GM19035 (cell line): Measurements from ENCODE around the gene ARHGEF40.

Experiments used
- ATAC-seq: cut with Tn5 transposase; IDR thresholded peaks from one replicate; pipeline ENCODE4 v1.9.1; 2021; ENCODE audit not compliant: unreplicated experiment

The ARHGEF40 gene

GRCh38 chr14:21070083-21070609, at the start of gene ARHGEF40:
ARHGEF40 (plus strand) TSS chr14:21070304; CDS start chr14:21070397, 93 bp downstream.
- ATAC-seq: no peak

- no peak for ATAC-seq
Measured at GRCh38 chr14:21020977-21021545, 49.0 kb upstream of the ARHGEF40 start.

- no peak for ATAC-seq
Measured at GRCh38 chr14:21022686-21023085, 47.4 kb upstream of the ARHGEF40 start.

- ATAC-seq: no peak
Measured at GRCh38 chr14:21023174-21023573, 46.9 kb upstream of the ARHGEF40 start.

GRCh38 chr14:21023817-21024584, 46.1 kb upstream of the ARHGEF40 start:
- no peak for ATAC-seq

GRCh38 chr14:21024585-21025370, 45.3 kb upstream of the ARHGEF40 start, which contains the start of gene NDRG2:
NDRG2 (minus strand) TSS chr14:21025061; CDS start chr14:21023315, 1,746 bp downstream.
- no peak for ATAC-seq

- no peak for ATAC-seq
Measured at GRCh38 chr14:21025371-21026273, 44.5 kb upstream of the ARHGEF40 start.

- no peak for ATAC-seq
Measured at GRCh38 chr14:21026274-21026987, 43.7 kb upstream of the ARHGEF40 start.

GRCh38 chr14:21026988-21027315, 43.2 kb upstream of the ARHGEF40 start:
- ATAC-seq: no peak

- ATAC-seq: no peak
Measured at GRCh38 chr14:21029917-21030316, 40.2 kb upstream of the ARHGEF40 start, which contains the start of gene TPPP2. TPPP2 (plus strand) TSS chr14:21030217; CDS start chr14:21030582, 365 bp downstream.

- no peak for ATAC-seq
Measured at GRCh38 chr14:21030531-21030930, 39.6 kb upstream of the ARHGEF40 start.

GRCh38 chr14:21032326-21033132, 37.6 kb upstream of the ARHGEF40 start:
- no peak for ATAC-seq

- no peak for ATAC-seq
Measured at GRCh38 chr14:21033133-21033698, 36.9 kb upstream of the ARHGEF40 start.

- ATAC-seq: no peak
Measured at GRCh38 chr14:21034707-21035106, 35.4 kb upstream of the ARHGEF40 start, which contains the start of gene RNASE13. RNASE13 (minus strand) TSS chr14:21034807; CDS start chr14:21034288, 519 bp downstream.

- ATAC-seq: no peak
Measured at GRCh38 chr14:21036751-21037150, 33.4 kb upstream of the ARHGEF40 start.

GRCh38 chr14:21037156-21037555, 32.9 kb upstream of the ARHGEF40 start:
- no peak for ATAC-seq

GRCh38 chr14:21038441-21039422, 31.4 kb upstream of the ARHGEF40 start:
- ATAC-seq: no peak
